HEK293T (cell line): Measurements from ENCODE around the gene ITGA11.
A peak's percentile ranks its signal among the peaks of the same experiment; 100 is the strongest.

Experiments used
- CTCF ChIA-PET: fragments of 350-600 bp; formaldehyde crosslinking; extraction: SDS; loops from one replicate; lab custom pipeline; 2021; ENCODE audit warnings: antibody characterized with exemption, inconsistent platforms; lab: Yijun Ruan, JAX
- POLR2A ChIA-PET: fragments of 350-600 bp; formaldehyde crosslinking; extraction: SDS; loops from one replicate; lab custom pipeline; 2020; ENCODE audit warnings: antibody characterized with exemption, inconsistent platforms; lab: Yijun Ruan, JAX
- DNase-seq: peaks from one replicate; pipeline ENCODE4 v3.0.0; 2012; ENCODE audit warnings: mixed read lengths; ENCODE audit errors: extremely low spot score
- ARNT ChIP-seq: fragments of 450-650 bp; IDR thresholded peaks from 2 replicates; pipeline ENCODE4 v1.6.1; 2017; ENCODE audit warnings: mild to moderate bottlenecking
- BHLHE40 ChIP-seq: fragments of 450-650 bp; IDR thresholded peaks from 2 replicates; pipeline ENCODE4 v1.6.1; 2016; ENCODE audit warnings: mild to moderate bottlenecking, moderate library complexity, borderline replicate concordance
- CTBP1 ChIP-seq: fragments of 450-650 bp; IDR thresholded peaks from 2 replicates; pipeline ENCODE4 v1.6.1; 2016; ENCODE audit warnings: borderline replicate concordance
- ELF4 ChIP-seq: fragments of 450-650 bp; IDR thresholded peaks from 2 replicates; pipeline ENCODE4 v1.6.1; 2017; ENCODE audit warnings: antibody characterized with exemption
- FOXA1 ChIP-seq: fragments of 450-650 bp; IDR thresholded peaks from 2 replicates; pipeline ENCODE4 v1.6.1; 2016; ENCODE audit warnings: mild to moderate bottlenecking
- FOXK2 ChIP-seq: fragments of 450-650 bp; IDR thresholded peaks from 2 replicates; pipeline ENCODE4 v1.6.1; 2016; ENCODE audit warnings: mild to moderate bottlenecking
- FOXM1 ChIP-seq: fragments of 450-650 bp; IDR thresholded peaks from 2 replicates; pipeline ENCODE4 v1.6.1; 2017; ENCODE audit warnings: mild to moderate bottlenecking, borderline replicate concordance
- HDGF ChIP-seq: fragments of 450-650 bp; IDR thresholded peaks from 2 replicates; pipeline ENCODE4 v1.6.1; 2017; ENCODE audit warnings: antibody characterized with exemption, borderline replicate concordance
- L3MBTL2 ChIP-seq: fragments of 450-650 bp; conservative IDR thresholded peaks from 2 replicates; pipeline ENCODE4 v1.6.1; 2016; ENCODE audit warnings: mild to moderate bottlenecking
- LEF1 ChIP-seq: fragments of 450-650 bp; IDR thresholded peaks from 2 replicates; pipeline ENCODE4 v1.6.1; 2017; ENCODE audit warnings: mild to moderate bottlenecking, borderline replicate concordance
- NFRKB ChIP-seq: fragments of 450-650 bp; IDR thresholded peaks from 2 replicates; pipeline ENCODE4 v1.6.1; 2016; ENCODE audit warnings: mild to moderate bottlenecking, moderate library complexity
- SP1 ChIP-seq: fragments of 450-650 bp; IDR thresholded peaks from 2 replicates; pipeline ENCODE4 v1.6.1; 2017
- SUZ12 ChIP-seq: fragments of 450-650 bp; IDR thresholded peaks from 2 replicates; pipeline ENCODE4 v1.6.1; 2016; ENCODE audit warnings: mild to moderate bottlenecking
- TARDBP ChIP-seq: fragments of 450-650 bp; IDR thresholded peaks from 2 replicates; pipeline ENCODE4 v1.6.1; 2016
- ZNF384 ChIP-seq: fragments of 450-650 bp; IDR thresholded peaks from 2 replicates; pipeline ENCODE4 v1.6.1; 2016
- TF ChIP-seq, protein P1 (sequence below): fragments of 450-650 bp; IDR thresholded peaks from 2 replicates; pipeline ENCODE4 v1.6.1; 2016

ITGA11 gene

DNA sequence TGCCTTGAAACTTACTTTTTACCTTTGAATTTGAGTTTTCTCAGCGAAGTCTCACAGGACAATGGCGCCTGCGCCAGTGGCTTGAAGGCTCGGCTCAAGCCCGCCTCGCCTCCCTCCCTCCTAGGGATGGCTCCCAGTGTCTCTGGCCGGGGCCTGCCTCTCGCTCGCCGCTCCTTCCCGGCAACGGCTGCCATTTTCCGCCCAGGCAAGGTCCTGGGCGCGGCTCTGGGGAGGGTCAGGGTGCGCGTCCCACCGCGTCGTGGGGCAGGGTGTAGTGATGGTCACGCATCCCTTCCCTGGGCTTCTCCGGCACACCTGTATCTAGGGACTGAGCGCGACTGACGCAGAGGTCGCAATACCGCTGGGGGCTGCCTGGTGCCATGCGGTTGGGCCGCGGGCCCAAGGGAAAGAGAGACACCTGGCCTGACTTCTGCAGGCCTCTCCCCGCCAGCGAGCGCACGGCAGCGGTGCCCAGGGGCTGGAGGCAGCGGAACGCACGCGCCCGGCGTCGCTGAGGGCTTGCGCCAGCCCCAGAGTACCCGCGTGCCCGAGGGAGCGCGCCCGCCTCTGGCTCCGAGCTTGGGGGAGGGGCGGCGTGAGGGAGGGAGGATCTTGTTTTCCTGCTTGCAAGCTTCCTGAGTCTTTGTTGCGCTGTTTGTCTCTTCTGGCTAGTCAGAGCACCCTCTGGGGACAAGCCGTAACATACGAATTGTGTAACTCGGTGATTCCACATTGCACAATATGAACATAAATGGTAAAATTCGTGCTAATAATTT is 175.1 kb downstream of the ITGA11 start:
- ChIA-PET CTCF (no interaction called here), POLR2A (no interaction called here)
- no peak for TF ChIP-seq L3MBTL2
- TF ChIP-seq BHLHE40: no peak
- no peak for TF ChIP-seq SP1
- TF ChIP-seq FOXK2: no peak
- TF ChIP-seq CTBP1: no peak
- no peak for TF ChIP-seq LEF1
- no peak for TF ChIP-seq TARDBP
- no peak for TF ChIP-seq ZNF384
- no peak for TF ChIP-seq FOXA1
- TF ChIP-seq ARNT: no peak
- no peak for TF ChIP-seq NFRKB
- TF ChIP-seq ELF4: no peak
- TF ChIP-seq, protein P1, sequence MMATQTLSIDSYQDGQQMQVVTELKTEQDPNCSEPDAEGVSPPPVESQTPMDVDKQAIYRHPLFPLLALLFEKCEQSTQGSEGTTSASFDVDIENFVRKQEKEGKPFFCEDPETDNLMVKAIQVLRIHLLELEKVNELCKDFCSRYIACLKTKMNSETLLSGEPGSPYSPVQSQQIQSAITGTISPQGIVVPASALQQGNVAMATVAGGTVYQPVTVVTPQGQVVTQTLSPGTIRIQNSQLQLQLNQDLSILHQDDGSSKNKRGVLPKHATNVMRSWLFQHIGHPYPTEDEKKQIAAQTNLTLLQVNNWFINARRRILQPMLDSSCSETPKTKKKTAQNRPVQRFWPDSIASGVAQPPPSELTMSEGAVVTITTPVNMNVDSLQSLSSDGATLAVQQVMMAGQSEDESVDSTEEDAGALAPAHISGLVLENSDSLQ: no peak
- TF ChIP-seq HDGF: no peak
- no peak for TF ChIP-seq FOXM1
- no peak for TF ChIP-seq SUZ12
- no peak for DNase-seq

DNA sequence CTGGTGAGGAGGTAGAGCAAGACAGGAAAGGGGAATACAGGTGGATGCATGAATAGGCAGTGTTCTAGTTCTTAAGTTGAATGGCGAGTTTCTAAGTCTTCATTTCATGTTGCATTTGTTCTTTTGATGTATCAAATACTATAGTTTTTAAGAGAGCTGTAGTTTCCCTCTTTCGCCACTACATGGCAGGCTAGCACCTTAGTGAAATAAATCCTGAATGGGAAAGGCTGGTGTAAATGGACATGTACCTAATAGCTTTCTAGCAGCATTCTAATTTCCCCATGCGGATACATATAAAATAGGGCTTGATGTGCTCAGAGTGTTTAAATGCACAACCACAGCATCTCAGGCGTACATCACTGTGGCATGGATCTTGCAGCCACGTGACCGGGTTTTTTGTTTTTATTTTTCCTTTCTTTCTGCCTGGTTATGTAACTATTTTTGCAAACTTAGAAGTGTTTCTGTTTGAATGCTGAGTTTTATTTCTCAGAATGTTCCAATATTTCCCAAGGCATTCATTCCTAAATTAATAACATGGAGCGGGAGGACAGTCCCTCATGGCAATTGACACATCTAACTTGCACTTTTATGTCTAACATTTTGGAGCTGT is 178.9 kb downstream of the ITGA11 start:
- TF ChIP-seq, protein P1: no peak
- TF ChIP-seq L3MBTL2 (no peak), ARNT (no peak), SP1 (no peak), HDGF (no peak), LEF1 (no peak), FOXK2 (no peak), FOXA1 (no peak), NFRKB (no peak)
- peak; percentile 62 for DNase-seq
- POLR2A ChIA-PET: interaction anchor here (1.0 to 1.6 kb wide), 3 partner anchors 18 to 25 kb away, joined by 4 to 12 read pairs (median 5); partner anchors contain the start of gene FEM1B
- CTCF ChIA-PET: interaction anchor here (0.6 to 3.3 kb wide), 19 partner anchors 9 to 515 kb away, joined by 3 to 49 read pairs (median 4); no protein-coding TSS in a partner anchor

DNA sequence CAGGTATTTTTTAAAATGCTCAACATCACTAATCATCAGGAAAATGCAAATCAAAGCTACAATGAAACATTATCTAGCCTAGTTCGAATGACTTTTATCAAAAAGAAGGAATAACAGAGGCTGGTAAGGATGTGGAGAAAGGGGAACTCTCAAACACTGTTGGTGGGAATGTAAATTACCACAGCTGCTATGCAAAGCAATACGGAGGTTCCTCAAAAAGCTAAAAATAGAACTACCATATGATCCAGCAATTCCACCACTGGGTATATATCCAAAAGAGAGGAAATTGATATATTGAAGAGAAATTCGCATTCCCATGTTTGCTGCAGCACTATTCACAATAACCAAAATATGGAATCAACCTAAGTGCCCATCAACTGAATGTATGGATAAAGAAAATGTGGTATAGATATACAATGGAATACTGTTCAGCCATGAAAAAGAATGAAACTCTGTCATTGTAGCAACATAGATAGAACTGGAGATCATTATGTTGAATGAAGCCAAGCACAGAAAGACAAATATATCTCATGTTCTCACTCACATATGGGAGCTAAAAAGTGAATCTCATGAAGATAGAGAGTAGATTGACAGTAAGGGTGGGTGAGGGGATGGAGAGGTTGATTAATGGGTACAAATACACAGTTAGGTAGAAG is 182.8 kb downstream of the ITGA11 start:
- CTCF ChIA-PET: interaction anchor here (0.5 to 1.1 kb wide), 2 partner anchors 57 to 613 kb away, joined by 3 read pairs; no protein-coding TSS in a partner anchor
- no peak for DNase-seq
- TF ChIP-seq FOXA1 (no peak), FOXM1 (no peak), LEF1 (no peak), BHLHE40 (no peak), SP1 (no peak), HDGF (no peak), L3MBTL2 (no peak), ARNT (no peak), CTBP1 (no peak), FOXK2 (no peak), SUZ12 (no peak), ZNF384 (no peak), ELF4 (no peak), TARDBP (no peak)
- TF ChIP-seq, protein P1: no peak
- POLR2A ChIA-PET: no interaction called here
